ENCODE data around the gene SHH. TPM values are rescaled to one million over a fixed set of nuclear protein-coding genes. Genes with fewer than 3 reads are reported as not detected.

Gene SHH
- total and polyA plus RNA-seq, 2 of the 4 experiments (the other 2 are of a cell fraction) = under 0.01 to 0.03 TPM

DNA sequence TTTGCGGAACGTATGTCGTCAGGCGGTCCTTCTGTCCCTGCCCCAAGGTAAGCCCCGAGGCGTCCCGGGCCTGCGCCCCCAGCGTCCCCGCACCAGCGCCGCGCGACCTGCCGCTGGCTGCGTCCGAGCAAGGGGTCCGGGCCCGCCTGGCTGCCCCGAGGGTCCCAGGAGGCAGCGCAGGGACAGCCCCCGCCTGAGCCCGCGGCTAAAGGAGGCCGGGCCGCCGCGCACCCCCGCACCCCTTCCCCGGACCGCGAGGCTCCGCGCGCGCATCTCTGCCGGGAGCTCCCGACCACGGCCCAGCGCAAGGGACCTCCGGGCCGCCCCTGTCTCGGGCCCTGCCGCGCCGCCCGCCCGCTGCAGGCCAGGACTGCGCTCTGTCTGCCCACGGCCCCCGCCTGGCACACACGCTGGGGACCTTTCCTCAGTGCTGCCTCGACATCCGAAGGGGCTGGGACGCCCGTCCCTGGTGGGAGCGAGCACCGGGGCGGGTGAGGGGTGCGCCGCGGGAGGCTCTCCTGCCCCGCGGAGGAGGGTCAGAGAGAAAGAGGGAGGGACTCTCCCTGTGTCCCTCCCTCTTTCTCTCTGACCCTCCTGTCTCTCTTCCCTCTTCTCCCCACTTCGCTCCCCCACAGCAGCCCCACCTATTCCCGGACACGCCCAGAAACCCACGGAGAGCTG is 25.0 kb downstream of the SHH start:
- H3K9ac ChIP-seq (ENCODE audit: low read depth, low read length) = no peak overlapping the region; the same call in 1 of the 2 replicates
- H3K23ac ChIP-seq (ENCODE audit: low read depth, low read length) = no peak overlapping the region

More for the DNA sequence above, 25.0 kb downstream of the SHH start:
- in situ Hi-C loops (cut with MboI; ENCODE audit: low sequenced_read_pairs) = no loop called here
- no peaks in the 10 kb centered on the region for H3K27me3 ChIP-seq (ENCODE audit: control insufficient read depth, insufficient read depth, low read length)
- H3K4ac ChIP-seq (ENCODE audit: low read depth, low read length) = no peak overlapping the region
- H3K36me3 ChIP-seq (ENCODE audit: control insufficient read depth, insufficient read depth, low read length) = peaks cover 4% of the 10 kb centered on the region; the same call in 1 of the 2 replicates
- H4K5ac ChIP-seq (ENCODE audit: low read depth, low read length) = no peak overlapping the region
- H2AFZ ChIP-seq (replicated peaks; ENCODE audit: low read length, poor library complexity) = peak overlapping the region; percentile 89
- H3K4me2 ChIP-seq (ENCODE audit: low read depth, low read length) = peak overlapping the region; percentile 81
- no peak overlapping the region for H2AK5ac ChIP-seq (ENCODE audit: low read depth, low read length)
- no peak overlapping the region for H3K14ac ChIP-seq (replicated peaks; ENCODE audit: low read depth, low read length)
- no peak overlapping the region for H4K91ac ChIP-seq (ENCODE audit: insufficient read depth, low read depth, low read length)
- H3K79me1 ChIP-seq (ENCODE audit: low read depth in 1 of 2, low read length in 2 of 2) = no peaks in the 10 kb centered on the region
- no peak overlapping the region for H2BK120ac ChIP-seq (ENCODE audit: low read depth, low read length)
- H3K4me1 ChIP-seq (ENCODE audit: control insufficient read depth, insufficient read depth, low read length) = no peaks in the 10 kb centered on the region
- H2BK20ac ChIP-seq (ENCODE audit: low read depth, low read length) = no peak overlapping the region
- DNase-seq = no peak
- intact Hi-C loops (cut with micrococcal nuclease) = no loop called here
- POLR2A ChIA-PET (ENCODE audit: unreplicated experiment) = no interaction called here
- no peaks in the 10 kb centered on the region for H4K20me1 ChIP-seq (ENCODE audit: insufficient read depth, low read length)
- no peak overlapping the region for H3K56ac ChIP-seq (ENCODE audit: extremely low read depth, insufficient read depth, low read length)
- no peak overlapping the region for H2BK5ac ChIP-seq (ENCODE audit: low read depth, low read length, poor library complexity, severe bottlenecking)
- peak; percentile 84 for ATAC-seq (ENCODE audit: low read depth)
- H3K18ac ChIP-seq (ENCODE audit: low read depth, low read length) = no peak overlapping the region
- H3K4me3 ChIP-seq (ENCODE audit: insufficient read depth, low read depth, low read length) = peak overlapping the region; percentile 58
- no TSS peak for BruUV-seq (replicated peaks)
- H2AK9ac ChIP-seq (replicated peaks; ENCODE audit: low read depth, low read length, poor library complexity) = no peak overlapping the region
- H2BK15ac ChIP-seq (ENCODE audit: low read depth, low read length) = no peak overlapping the region
- dilution Hi-C loops (cut with HindIII; ENCODE audit: low sequenced_read_pairs, unreplicated experiment) = no loop called here
- H3K9me3 ChIP-seq (ENCODE audit: control insufficient read depth, insufficient read depth, low read length) = no peaks in the 10 kb centered on the region
- H3K27ac ChIP-seq (ENCODE audit: insufficient read depth, low read length) = no peak overlapping the region
- CTCF ChIA-PET = no interaction called here
- 3% methylated on average over 47 of the region's 68 CpGs; no CpG with 5 or more reads in 1 of the 2 experiments for WGBS, 2 experiments (ENCODE audit: extremely low coverage in 2 of 2, insufficient read length in 1 of 2)
- H3K9me1 ChIP-seq (ENCODE audit: insufficient read depth, low read length) = no peaks in the 10 kb centered on the region; the same call in 1 of the 2 replicates
- 0 out of 4 replicates have a peak overlapping the region, but pooled peaks of 1 of the 2 experiments have one; percentile 17 for H4K8ac ChIP-seq (ENCODE audit: low read depth in 2 of 2, low read length in 2 of 2)
- TF ChIP-seq CTCF (conservative IDR thresholded peaks at IDR 0.05; ENCODE audit: low read depth, low read length) (no peak), MXI1 (IDR thresholded peaks at IDR 0.05; ENCODE audit: borderline replicate concordance, low read depth, low read length) (no peak), CEBPB (IDR thresholded peaks at IDR 0.05; ENCODE audit: low read depth, low read length) (no peak), MAFK (IDR thresholded peaks at IDR 0.05; ENCODE audit: low read depth, low read length) (no peak), RAD21 (IDR thresholded peaks at IDR 0.05; ENCODE audit: low read length) (no peak), BHLHE40 (IDR thresholded peaks at IDR 0.05; ENCODE audit: low read depth, low read length) (no peak), ELK1 (IDR thresholded peaks at IDR 0.05; ENCODE audit: borderline replicate concordance, low read depth, low read length) (no peak), NFE2L2 (IDR thresholded peaks at IDR 0.05; ENCODE audit: low read depth, low read length) (no peak), POLR2A (IDR thresholded peaks at IDR 0.05; ENCODE audit: low read depth, low read length) (no peak), FOS (IDR thresholded peaks at IDR 0.05; ENCODE audit: low read depth, low read length) (no peak), CHD1 (IDR thresholded peaks at IDR 0.05; ENCODE audit: low read depth, low read length) (no peak), SMC3 (IDR thresholded peaks at IDR 0.05; ENCODE audit: low read depth, low read length) (no peak), RFX5 (IDR thresholded peaks at IDR 0.05; ENCODE audit: low read depth, low read length) (no peak), RCOR1 (IDR thresholded peaks at IDR 0.05; ENCODE audit: insufficient replicate concordance, low read length) (no peak), MAZ (IDR thresholded peaks at IDR 0.05; ENCODE audit: borderline replicate concordance, low read depth, low read length) (no peak)
- TF ChIP-seq, protein P1, sequence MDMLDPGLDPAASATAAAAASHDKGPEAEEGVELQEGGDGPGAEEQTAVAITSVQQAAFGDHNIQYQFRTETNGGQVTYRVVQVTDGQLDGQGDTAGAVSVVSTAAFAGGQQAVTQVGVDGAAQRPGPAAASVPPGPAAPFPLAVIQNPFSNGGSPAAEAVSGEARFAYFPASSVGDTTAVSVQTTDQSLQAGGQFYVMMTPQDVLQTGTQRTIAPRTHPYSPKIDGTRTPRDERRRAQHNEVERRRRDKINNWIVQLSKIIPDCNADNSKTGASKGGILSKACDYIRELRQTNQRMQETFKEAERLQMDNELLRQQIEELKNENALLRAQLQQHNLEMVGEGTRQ (IDR thresholded peaks at IDR 0.05; ENCODE audit: low read depth, low read length) = no peak
